Cardiac septum (tissue), 1 donor: ENCODE results near the gene PPIL1. TPM values are rescaled to one million over a fixed set of nuclear protein-coding genes. Genes with fewer than 3 reads are reported as not detected.

ENCODE experiments used
- DNase-seq: peaks from one replicate; pipeline ENCODE4 v3.0.0-alpha.2; 2020; ENCODE audit warnings: low spot score
- intact Hi-C: fragments of 100-400 bp; cut with DNase I; formaldehyde crosslinking; loops from one replicate; pipeline ENCODE4 v1.14.0; 2022
- long read RNA-seq: library from polyadenylated mRNA; unstranded; transcript quantifications from one replicate; pipeline ENCODE4 v2.0.0, GENCODE V29; 2021
- total RNA-seq: library from RNA; stranded (reverse); fragmentation: NEBNext Ultra II Directional; extraction: Animal tissue kit (Norgen Biotek cat#: 25700); gene quantifications from one replicate; pipeline ENCODE4 v1.2.1, GENCODE V29; 2021
- donor health status: DM: no; HTN: no; CAD: no.

The PPIL1 gene
- 24.9 TPM for total RNA-seq
- long read RNA-seq, transcript PPIL1-201 (4 exons, 1,739 nt): major isoform, 10 of 12 reads
- long read RNA-seq, partial matches to known transcripts: 1 of 12 reads
- long read RNA-seq, other reads (novel, unspliced or antisense): 1 of 12 reads

DNA sequence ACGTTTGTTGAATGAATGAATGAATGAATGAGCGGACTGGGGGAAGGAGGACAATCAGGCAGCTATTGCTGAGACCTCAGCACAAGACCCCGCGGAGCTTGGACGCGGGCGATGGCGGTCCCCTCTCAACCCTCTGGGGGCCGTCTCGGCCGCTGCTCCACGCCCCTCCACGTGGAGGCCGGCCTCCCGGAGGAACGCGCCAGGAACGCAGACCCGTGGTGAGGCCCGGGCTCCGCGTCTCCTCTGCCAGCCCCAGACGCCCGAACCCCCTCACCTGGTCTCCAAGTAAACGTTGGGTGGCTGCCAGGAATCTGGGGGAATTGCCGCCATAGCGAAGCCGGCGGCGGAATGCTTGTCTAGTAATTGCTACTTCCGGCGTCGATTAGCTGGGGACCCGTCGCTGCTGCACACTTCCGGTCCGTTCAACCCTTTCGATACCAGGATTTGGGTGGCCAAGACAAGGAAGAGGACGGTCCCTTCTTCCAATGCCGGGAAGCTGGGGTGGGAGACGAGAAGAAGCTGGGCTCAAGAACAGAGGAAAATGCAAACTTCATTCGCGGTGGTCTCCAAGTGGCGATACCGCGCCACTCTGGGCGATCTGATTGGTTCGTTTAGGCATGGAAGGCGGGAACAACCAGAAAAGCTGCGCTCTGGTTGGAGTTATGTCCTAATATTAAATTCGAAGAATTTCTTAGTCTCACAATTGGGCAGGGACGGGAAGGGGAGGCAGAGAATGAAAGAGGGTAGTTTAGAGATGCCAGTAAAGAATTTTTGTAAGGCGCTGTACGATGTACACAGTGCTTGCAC, at the start of gene PPIL1:
PPIL1 (minus strand) TSS at position 361 of the 807 bp plus-strand sequence; CDS start at position 330, 31 bp downstream.
- intact Hi-C loops: no loop called here
- peak; percentile 86 for DNase-seq

DNA sequence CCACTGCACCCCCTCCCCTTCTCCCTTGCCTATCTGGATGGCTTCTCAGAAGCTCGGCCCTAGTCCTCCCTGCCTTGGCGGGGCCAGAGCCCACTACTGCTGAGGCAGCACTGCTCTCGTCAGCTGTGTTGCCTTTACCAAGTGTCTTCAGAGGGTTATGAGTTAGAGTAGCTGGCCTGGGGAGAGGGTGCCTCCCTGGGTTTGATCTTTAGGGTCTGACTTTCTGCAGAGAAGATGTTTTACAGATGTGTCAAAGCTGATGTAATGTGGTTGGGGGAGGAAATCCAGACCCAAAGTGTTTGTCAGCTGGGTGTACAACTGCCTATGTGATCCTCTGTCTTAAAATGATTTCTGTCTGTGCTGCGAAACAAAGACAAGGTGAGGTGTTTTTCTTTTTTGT, 49.5 kb upstream of the PPIL1 start:
- intact Hi-C loops: no loop called here
- DNase-seq: no peak

DNA sequence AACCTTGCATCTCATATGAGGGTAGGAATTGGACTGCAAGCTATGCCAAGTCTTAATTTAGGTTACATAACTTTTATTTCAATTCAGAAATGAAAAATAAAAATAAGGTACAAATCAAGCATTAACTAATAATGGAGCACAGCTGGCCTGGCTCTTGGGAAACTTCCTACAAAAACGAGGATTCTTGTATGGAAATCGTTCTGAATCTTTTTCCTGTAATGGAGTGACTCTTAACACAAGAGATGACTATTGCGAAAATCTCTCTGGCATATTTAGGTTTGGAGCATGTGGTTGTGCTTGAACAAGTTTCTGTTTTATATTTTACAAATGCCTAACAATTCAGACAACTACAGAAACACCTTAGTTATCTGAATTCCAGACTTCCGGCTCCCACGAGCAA, 45.9 kb upstream of the PPIL1 start:
- intact Hi-C loops: no loop called here
- DNase-seq: no peak

DNA sequence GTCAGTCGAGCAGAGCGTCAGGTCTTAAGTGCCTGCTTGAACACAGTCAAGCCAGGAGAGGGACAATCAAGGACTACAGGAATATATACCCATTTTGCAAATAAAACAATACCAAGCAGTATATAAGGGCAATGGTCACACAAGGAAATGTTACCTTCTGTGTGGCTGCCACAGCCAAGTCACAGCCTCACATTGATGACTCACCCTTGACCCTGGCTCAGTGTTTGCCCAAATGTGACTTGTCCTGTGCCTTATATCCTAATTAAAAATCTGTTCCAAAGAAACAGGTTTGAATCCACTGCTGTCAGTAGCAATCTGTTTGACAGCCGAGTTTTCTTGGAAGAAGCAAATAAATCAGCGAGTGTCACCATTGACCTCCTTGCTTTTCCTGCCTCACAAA, 45.4 kb upstream of the PPIL1 start:
- intact Hi-C loops: no loop called here
- no peak for DNase-seq

DNA sequence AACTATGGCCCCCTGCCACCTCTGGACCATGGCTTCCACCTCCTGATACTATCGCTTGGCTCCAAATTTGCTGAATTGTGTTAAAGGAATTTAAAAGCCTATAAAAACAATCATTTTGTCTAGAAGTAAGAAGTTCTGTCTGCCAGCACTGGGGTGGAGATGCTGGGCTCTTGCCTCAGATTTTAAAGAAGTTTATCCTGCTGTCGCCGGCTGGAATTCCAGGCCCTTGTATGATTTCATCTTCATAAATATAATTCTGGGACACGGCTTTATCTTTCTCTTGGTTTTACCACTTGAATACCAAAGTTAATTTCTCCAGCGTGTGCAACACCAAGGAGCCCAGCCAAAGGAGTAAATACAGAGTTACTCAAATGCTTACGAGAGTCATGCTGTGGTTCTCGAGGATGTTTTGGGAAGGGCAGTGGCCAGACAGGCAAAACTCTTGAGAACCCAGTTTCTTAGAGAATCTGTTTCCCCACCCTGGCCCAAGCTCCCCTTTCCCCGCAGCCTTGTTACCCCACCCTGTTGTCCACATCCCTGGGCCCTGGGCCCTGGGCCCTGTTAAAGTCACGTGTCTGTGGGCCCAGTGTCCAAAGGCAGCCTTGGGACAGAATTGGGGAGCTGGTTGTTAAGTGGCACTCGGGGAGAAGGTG, 43.1 kb upstream of the PPIL1 start:
- intact Hi-C loops: no loop called here
- DNase-seq: no peak

DNA sequence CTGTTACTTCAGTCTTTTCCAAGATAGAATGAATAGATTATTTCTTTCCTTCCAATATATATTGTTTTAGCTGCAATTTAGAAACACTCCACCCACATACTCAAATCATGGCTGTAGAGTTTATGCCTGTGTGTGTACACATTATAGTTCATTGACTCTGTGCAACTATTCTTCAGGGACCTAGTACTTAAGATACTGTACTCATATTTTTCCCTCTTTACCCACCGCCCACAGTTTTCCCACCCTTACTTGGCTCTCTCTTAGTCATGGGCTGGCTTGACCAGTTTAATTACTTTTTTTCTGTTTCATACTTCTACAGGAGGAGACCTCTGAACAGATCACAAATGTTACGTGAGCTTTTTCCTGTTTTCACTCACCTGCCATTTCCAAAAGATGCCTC, 41.5 kb upstream of the PPIL1 start:
- no peak for DNase-seq
- intact Hi-C loops: no loop called here

DNA sequence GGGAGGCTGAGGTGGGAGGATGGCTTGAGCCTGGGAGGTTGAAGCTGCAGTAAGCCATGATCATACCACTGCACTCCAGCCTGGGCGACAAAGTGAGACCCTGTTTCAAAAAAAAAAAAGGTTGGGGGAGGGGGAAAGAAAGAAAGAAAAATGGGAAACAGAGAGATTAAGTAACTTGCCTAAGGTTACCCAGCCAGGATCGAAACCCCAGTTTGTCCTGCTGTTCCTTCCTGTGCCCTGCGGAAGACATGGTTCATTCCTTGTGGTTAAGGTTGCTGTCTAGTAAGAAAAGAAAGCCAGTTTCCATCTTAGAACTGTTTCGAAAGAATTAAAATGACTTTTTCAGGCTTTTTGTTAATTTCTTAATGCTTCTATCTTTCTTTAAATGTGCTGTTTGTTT, 41.0 kb upstream of the PPIL1 start:
- no peak for DNase-seq
- intact Hi-C loops: no loop called here

DNA sequence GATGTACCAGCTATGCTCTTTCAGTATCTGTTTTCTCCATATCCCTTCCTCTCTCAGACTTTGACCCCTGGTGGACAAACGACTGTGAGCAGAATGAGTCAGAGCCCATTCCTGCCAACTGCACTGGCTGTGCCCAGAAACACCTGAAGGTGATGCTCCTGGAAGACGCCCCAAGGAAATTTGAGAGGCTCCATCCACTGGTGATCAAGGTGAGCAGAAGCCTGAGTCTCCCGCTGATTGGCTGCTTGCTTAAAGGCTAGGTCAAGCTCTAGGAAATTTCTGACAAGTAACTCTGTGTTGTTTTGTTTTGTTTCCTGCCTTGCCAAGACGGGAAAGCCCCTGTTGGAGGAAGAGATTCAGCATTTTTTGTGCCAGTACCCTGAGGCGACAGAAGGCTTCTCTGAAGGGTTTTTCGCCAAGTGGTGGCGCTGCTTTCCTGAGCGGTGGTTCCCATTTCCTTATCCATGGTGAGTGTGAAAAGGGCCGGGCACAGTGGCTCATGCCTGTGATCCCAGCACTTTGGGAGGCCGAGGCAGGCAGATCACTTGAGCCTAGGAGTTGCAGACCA, 39.7 kb upstream of the PPIL1 start:
- intact Hi-C loops: no loop called here
- DNase-seq: no peak

DNA sequence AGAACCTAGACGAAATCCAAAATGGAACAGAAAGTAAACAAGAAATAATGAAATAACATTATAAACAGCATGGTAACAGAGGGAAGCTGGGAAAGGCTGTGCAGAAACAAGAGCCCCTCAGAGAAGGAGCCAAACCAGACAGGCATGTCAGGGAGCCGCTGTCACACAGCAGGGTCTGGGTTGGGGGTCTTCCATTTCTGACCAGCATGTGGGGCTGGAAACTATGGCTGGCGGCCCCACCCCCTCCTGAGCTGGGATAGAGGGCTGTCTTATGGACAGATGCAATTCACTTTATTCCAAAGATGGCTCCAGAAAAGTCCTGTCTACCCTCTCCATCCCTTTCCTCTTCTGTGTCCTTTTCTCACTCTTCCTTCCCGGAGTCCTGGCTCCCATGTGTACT, 38.5 kb upstream of the PPIL1 start:
- DNase-seq: no peak
- intact Hi-C loops: no loop called here

DNA sequence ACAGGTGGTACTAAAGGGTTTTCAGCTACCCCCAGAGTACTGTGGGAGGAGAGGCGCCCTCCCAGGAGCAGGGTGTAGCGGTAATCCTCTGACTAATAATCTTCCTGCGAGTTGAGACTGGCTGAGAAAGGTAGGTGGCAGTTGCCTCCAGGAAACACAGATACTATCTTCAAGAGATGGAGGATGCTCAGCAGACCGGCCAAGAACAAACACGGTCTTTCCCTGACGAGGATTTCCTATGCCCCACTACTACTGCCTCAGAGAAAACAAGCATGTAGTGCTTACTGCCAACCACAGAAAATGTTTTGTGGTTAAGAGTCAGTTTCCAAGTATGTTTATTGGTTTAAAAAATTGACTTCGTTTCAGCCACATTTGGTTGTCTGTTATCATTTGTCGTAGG, 38.0 kb upstream of the PPIL1 start:
- intact Hi-C loops: no loop called here
- DNase-seq: no peak

DNA sequence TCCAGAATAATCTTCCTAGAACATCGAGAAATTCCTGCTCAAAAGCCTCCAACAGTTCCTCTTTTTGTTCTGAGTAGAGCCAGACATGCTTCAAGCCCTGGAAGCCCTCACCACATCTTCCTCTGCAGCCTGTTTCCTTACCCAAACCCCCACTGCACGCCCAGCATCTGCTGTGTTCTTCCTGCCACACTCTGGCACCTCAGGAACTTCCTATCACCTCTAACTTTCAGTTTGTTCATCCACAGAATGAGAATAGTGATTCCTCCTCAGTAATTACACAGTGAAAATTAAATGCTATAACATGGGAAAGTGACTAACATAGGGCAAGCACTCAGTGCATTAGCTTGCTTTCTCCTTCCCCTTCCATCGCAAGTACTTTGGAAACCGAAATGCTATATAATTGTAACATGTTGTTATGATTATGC, 37.4 kb upstream of the PPIL1 start:
- intact Hi-C loops: no loop called here

DNA sequence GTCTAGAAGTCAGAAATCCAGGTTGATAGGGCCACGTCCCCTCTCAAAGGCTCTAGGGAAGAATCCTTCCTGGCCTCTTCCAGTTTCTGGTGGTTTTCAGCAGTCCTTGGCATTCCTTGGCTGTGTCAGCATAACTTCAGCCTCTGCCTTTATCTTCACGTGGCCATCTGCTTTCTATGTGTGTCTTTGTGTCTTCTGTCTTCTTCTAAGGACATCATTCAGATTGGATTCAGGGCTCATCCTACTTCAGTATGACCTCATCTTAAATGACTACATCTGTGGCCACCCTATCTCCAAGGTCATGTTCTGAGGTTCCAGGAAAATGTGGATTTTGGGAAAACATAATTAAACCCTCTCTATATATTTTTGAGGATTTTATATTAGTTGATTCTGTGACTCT, 34.1 kb upstream of the PPIL1 start:
- no peak for DNase-seq
- intact Hi-C loops: loop anchor here (5.0 kb wide), 2 partner anchors 54 to 69 kb away; no protein-coding TSS in a partner anchor

More for the DNA sequence above, 37.4 kb upstream of the PPIL1 start:
- DNase-seq: no peak

DNA sequence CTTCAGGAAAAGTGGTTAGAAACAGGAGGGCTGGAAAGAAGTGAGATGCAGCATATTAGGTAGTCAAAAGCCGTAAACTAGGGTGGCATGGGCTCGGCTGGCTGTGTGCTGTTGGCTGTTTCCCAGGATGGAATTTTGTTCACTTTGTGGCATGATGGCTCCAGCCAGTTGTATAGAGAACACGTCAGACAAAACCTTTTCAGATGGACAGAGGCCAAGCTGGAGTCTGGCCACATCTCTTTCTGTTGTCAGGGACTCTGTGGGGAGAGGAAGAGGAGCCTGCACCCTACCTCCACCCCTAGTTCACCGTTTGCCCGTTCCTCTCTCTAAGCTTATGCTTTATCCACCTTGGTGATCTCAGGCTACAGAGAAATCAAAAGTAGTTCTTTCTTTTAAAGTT, 33.2 kb upstream of the PPIL1 start:
- intact Hi-C loops: loop anchor here (5.0 kb wide), 2 partner anchors 55 to 70 kb away; no protein-coding TSS in a partner anchor
- peak; percentile 78 for DNase-seq

DNA sequence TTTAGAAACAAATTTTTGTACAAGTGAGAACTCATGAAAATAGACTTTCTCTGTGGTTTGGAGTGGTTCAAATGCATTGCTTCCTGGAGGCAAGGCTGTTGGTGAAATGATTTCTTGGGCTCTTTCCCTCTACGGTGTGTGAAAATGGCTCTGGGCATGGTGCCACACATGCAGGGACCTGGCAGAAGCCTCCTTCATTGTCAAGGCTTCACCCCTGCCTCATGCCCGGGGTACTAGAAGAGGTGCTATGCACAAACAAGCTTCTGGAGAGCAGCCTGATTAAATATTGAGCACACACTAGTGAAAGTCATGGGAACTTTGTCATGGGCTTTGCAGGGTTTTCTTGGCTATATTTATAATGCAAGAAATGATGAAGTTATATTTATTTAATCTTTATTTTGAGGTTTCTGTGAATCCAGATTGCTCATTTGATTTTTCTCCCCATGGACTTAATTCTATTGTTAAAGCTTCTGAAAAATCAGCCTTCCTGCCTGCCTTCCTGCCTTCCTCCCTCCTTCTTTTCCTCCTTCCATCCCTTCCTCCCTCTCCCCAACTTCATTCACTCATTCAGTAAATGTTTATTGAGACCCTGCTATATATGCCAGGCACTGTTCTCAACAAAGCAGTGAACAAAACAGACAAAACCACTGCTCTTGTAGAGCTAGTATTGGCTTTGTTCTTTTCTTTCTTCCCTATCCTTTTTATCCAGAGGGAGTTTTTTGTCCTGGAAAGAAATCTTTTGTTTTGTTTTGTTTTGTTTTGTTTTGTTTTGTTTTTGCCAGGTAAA, 32.1 kb upstream of the PPIL1 start:
- intact Hi-C loops: loop anchor here (5.0 kb wide), 2 partner anchors 56 to 71 kb away; no protein-coding TSS in a partner anchor
- no peak for DNase-seq

DNA sequence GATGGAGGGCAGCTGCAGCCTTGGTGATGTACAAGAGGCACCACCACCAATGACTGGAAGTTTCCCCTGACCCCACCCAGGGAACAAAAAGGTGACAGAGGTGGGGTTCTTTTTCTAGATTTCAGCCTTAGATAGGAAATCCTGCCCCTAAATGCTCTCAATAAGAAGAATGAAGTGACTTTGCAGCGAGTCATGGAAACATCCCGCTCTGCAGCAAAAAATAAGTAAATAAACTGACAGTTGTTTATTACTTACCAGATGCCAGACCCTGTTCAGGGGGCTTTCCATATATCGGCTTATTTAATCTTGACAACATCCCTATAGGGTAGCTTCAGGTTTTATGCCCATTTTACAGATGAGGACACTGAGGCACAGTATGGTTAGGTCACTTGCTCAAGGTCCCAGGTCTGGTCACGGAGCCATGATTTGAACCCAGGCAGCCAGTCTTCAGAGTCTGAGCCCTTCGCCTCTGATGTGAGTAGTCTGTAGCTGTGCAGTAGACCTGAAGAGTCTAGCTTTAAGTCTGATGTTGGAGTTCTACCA, 30.3 kb upstream of the PPIL1 start:
- DNase-seq: no peak
- intact Hi-C loops: loop anchor here (5.0 kb wide), 2 partner anchors 57 to 72 kb away; no protein-coding TSS in a partner anchor

DNA sequence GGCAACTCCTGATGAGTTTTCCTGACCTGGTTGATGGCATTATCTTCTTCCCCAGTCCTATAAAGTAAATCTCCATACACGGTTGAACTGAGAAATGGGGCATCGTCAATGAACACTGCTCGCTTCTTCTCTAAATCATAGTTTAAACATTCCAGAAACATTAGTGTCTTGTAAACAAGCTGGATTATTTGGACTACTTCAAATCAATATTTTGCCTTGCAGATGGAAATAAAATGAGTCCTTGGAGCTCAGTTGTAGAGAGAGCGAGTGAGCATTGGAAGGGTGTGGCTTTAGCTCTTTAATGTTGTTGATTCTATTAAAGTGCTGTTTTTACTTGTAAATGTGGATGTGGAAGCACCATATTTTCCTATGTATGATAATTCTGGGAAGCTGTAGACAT, 29.5 kb upstream of the PPIL1 start:
- no peak for DNase-seq
- intact Hi-C loops: no loop called here

DNA sequence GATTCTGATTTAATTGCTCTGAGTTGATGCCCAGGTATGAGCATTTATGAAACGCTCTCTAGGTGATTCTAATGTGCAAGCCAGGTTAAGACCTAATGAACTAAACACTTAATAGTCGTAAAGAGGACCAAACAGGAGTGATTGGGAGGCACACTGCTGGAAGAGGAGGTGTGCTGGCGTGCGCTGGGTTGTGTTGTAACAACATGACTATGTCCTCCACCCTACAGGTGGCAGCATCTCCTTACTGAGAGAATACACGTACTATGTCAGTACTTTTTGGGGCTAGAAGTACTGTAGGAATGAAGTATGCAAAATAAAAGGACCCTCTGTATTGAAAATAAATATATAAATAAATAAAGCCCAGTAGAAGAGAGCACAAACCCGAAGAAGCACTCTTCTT, 23.0 kb upstream of the PPIL1 start:
- intact Hi-C loops: loop anchor here (10.0 kb wide), 1 partner anchor 307 kb away; no protein-coding TSS in a partner anchor
- no peak for DNase-seq

DNA sequence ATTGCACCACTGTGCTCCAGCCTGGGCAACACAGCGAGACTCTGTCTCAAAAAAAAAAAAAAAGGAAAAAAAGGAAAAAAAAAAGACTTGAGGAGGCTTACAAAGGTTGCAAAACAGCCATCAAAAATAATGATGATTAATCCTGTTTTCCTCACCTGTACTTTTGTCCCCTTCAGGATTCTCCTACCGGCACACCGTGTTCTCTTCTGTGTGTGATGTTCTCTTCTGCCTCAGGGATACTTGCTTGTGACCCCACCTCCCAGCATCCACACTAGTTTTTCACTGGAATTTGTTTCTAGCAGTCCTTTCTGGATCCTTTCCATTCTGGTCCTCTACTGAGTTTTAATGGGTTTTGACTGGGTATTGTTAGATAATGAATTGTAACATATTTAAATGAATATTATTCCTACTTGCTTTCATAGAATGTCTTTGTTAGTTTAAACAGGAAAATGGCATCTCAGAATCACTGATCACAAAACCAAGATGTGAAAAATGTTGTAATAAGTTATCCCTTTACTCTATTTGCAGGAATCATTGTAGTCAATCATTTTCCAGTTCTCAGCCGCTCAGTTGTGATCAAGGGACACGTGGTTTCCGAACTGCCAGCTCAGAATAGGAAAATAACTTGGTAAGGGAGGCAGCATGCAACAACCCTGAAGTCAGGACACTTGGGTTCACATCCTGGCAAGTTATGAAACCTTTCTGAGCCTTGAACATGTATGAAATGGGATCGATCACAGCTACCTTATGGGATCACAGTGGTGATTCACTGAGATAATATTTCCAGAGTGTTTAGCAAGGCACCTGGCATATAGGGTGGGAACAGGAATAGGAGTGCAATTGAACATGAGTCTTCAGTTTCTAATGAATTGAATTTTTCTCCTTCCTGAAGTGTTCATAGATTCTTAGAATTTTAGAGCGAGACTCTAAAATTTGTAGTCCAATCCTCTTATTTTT, 19.7 kb upstream of the PPIL1 start:
- no peak for DNase-seq
- intact Hi-C loops: loop anchor here (10.0 kb wide), 1 partner anchor 311 kb away; no protein-coding TSS in a partner anchor
